BE2C (cell line): Measurements from ENCODE around the gene NTMT1.
A peak's percentile ranks its signal among the peaks of the same experiment; 100 is the strongest.
"Not testable (repeated sequence)": the region's sequence is repeated elsewhere in the genome, so short reads cannot be mapped to it uniquely, and the experiment has no call there.

Experiments
- DNase-seq: peaks from one replicate; pipeline ENCODE4 v3.0.0-alpha.2; 2020
- H3K27me3 ChIP-seq: fragments of 250-450 bp; sonication (Bioruptor Pico); 2 replicates; pipeline ENCODE4 v1.5.1; 2020; ENCODE audit warnings: mild to moderate bottlenecking
- H3K36me3 ChIP-seq: fragments of 250-450 bp; sonication (Bioruptor Pico); 2 replicates; pipeline ENCODE4 v1.5.1; 2020; ENCODE audit warnings: mild to moderate bottlenecking
- H3K4me1 ChIP-seq: fragments of 250-450 bp; sonication (Bioruptor Pico); 2 replicates; pipeline ENCODE4 v1.5.1; 2020
- H3K4me3 ChIP-seq: 2 replicates; pipeline ENCODE4 v1.5.1; 2011; ENCODE audit warnings: low read depth, low read length
- H3K9me3 ChIP-seq: fragments of 250-450 bp; sonication (Bioruptor Pico); 2 replicates; pipeline ENCODE4 v1.5.1; 2020
- TF ChIP-seq, protein P1 (sequence below): IDR thresholded peaks from 2 replicates; pipeline ENCODE4 v1.5.1; 2012; ENCODE audit warnings: mild to moderate bottlenecking, low read depth, low read length

Gene NTMT1

DNA sequence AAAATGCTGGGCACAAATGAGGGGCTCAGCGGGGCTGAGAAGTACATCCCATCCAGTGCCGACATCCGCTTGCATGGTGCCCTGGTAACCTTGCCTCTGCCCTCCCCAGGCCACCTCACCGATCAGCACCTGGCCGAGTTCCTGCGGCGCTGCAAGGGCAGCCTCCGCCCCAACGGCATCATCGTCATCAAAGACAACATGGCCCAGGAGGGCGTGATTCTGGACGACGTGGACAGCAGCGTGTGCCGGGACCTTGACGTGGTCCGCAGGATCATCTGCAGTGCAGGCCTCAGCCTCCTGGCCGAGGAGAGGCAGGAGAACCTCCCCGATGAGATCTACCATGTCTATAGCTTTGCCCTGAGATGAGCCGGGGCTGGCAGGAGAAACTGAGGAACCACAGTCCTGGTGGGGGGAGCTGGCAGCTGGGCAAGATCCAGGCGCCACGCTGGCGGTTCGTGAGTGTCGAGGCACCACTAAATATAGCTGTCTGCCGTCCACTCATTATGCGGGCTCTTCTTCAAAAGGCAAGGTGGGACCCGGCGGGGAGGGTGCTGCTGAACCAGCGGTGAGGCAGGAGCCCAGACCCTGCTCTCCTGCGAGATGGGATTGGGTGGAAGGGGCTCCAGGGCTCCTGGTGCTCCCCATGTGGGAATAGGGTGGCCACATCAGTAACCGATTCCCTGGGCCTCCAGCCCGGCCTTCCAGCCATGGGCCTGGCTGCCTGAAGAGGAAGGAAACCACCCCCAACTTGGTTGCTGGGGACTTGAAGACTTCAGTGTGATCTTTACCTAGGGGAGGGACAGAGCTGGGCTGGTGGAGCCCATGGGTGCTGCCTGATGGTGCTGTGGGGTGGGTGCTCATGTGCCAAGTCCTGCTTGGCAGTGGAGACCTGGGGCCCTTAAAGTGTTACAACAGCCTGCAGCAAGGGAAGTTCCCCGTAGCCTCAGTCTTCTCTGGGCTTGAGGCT lies 9.4 kb downstream of the NTMT1 start:
- TF ChIP-seq, protein P1, sequence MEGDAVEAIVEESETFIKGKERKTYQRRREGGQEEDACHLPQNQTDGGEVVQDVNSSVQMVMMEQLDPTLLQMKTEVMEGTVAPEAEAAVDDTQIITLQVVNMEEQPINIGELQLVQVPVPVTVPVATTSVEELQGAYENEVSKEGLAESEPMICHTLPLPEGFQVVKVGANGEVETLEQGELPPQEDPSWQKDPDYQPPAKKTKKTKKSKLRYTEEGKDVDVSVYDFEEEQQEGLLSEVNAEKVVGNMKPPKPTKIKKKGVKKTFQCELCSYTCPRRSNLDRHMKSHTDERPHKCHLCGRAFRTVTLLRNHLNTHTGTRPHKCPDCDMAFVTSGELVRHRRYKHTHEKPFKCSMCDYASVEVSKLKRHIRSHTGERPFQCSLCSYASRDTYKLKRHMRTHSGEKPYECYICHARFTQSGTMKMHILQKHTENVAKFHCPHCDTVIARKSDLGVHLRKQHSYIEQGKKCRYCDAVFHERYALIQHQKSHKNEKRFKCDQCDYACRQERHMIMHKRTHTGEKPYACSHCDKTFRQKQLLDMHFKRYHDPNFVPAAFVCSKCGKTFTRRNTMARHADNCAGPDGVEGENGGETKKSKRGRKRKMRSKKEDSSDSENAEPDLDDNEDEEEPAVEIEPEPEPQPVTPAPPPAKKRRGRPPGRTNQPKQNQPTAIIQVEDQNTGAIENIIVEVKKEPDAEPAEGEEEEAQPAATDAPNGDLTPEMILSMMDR = no peak
- peaks cover 82% of the 10 kb centered on the region for H3K36me3 ChIP-seq
- peaks cover 10% of the 10 kb centered on the region for H3K4me1 ChIP-seq
- H3K4me3 ChIP-seq = no peak overlapping the region
- no peak for DNase-seq
- no peaks in the 10 kb centered on the region for H3K9me3 ChIP-seq
- no peaks in the 10 kb centered on the region for H3K27me3 ChIP-seq

DNA sequence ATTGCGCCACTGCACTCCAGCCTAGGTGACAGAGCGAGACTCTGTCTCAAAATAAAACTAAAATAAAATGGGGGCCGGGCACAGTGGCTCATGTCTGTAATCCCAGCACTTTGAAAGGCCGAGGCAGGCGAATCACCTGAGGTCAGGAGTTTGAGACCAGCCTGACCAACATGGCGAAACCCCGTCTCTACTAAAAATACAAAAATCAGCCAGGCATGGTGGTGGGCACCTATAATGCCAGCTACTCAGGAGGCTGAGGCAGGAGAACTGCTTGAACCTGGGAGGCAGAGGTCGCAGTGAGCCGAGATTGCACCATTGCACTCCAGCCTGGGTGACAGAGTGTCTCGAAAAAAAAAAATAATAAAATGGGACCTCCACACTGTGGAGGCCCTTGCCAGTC lies 10.4 kb downstream of the NTMT1 start:
- not testable (repeated sequence) for H3K4me1 ChIP-seq, H3K9me3 ChIP-seq, H3K27me3 ChIP-seq, H3K4me3 ChIP-seq, DNase-seq
- peaks cover 73% of the 10 kb centered on the region for H3K36me3 ChIP-seq

DNA sequence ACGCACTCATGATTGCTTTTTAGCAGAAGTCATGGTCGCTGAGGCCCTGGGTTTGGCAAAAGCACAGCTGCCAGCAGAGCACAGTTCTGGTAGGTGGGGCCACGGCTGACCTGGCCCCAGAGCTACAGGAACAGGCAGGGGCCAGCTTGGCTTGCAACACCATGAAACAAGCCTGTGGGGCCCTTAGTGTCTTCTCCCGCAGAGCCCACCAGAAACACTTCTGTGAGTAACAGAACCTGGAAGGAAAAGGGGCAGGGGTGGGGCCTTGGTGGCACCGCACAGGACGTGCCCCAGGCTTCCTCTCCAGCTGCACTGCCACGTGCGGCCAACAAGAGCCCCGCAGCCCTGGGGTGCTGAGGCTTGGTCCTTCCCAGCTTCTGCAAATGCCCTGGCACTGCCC lies 11.1 kb downstream of the NTMT1 start:
- no peak overlapping the region for H3K4me3 ChIP-seq
- H3K9me3 ChIP-seq = no peaks in the 10 kb centered on the region
- H3K27me3 ChIP-seq = no peaks in the 10 kb centered on the region
- peaks cover 10% of the 10 kb centered on the region for H3K4me1 ChIP-seq
- TF ChIP-seq, protein P1 = no peak
- no peak for DNase-seq
- peaks cover 65% of the 10 kb centered on the region for H3K36me3 ChIP-seq

DNA sequence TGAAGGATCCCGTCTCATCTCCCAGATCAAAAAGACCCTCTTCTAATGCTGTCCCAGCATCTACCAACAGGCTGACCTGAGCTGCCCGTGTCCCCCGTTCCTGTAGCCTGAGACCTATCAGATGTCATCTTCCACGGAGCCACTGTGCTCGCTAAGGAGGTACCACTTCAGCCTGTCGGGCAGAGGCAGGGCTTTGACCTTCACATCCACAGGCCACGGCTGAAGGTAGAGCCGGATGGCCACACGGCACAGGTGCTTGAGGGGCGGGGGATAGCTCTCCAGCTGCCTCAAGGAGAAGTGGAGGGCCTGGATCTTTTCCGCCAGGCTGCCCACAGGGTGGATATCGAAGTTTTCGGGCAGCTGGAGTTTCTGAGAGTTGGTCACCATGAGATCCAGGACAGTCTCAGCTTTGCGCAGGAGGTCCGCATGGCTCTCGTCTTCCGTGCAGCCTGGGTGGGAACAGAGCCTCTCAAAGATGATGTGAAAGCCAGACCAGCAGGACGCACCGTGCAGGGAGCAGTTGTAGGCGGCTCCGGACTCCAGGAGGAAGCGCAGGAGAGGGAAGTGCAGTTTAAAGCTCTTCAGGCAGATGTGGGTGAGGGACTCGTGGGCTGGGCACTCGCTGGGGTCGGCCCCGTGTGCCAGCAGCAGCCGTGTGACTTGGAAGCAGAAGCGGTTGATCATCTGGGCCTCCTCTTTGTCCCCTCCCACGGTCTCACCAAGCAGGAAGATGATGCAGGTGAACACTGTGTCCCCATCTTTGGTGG lies 11.9 kb downstream of the NTMT1 start:
- no peak overlapping the region for H3K4me3 ChIP-seq
- DNase-seq = no peak
- TF ChIP-seq, protein P1 = no peak
- H3K4me1 ChIP-seq = peaks cover 10% of the 10 kb centered on the region
- no peaks in the 10 kb centered on the region for H3K27me3 ChIP-seq
- no peaks in the 10 kb centered on the region for H3K9me3 ChIP-seq
- H3K36me3 ChIP-seq = peaks cover 58% of the 10 kb centered on the region

DNA sequence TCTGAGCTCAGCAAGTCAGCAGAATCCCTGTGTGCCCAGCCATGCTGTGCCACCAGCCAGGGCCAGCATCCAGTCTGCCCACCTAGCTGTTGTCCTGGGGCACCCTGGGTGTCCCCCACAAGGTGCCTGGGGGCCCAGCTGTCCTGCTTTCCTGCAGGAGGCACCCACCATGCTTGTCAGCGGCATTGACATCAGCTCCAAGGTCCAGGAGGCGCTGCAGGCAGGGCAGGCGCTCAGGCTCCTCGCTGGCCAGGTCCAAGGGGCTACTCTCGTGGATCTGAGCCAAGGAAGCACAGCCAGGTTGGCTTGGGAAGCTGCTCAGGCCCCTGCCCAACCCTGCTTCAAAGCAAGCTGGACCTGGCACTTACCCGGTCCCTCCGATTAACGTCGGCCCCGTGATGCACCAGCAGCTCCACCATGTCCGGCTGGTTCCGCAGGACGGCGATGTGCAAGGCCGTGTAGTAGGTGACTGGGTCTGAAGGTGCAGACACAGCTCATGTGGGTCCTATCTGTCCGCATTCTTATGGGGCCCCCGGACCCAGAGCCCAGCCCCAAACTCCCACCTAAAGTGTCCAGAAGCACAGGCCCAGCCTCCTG lies 13.2 kb downstream of the NTMT1 start:
- peak overlapping the region; percentile 97 for H3K4me3 ChIP-seq
- no peaks in the 10 kb centered on the region for H3K9me3 ChIP-seq
- TF ChIP-seq, protein P1 = no peak
- H3K27me3 ChIP-seq = no peaks in the 10 kb centered on the region
- H3K36me3 ChIP-seq = peaks cover 45% of the 10 kb centered on the region
- DNase-seq = no peak
- peaks cover 10% of the 10 kb centered on the region for H3K4me1 ChIP-seq

DNA sequence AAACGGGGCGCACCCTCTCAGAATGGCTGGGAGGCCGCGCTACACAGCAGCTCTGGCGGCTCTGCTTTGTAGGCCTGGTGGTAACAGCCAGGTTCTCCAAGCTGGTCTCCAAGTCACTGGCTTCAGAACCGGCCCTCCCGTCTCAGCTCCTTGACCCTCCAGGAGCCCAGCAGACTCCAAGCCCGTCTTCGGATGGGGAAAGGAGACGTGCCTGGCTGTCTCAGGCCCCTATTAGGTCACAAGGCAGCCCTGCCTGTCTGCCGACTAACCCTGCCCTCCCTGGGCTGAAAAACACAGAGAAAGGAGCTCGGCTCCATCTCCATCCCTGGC lies 13.8 kb downstream of the NTMT1 start:
- no peak for DNase-seq
- peaks cover 10% of the 10 kb centered on the region for H3K4me1 ChIP-seq
- no peaks in the 10 kb centered on the region for H3K27me3 ChIP-seq
- peak overlapping the region; percentile 97 for H3K4me3 ChIP-seq
- TF ChIP-seq, protein P1 = no peak
- no peaks in the 10 kb centered on the region for H3K9me3 ChIP-seq
- H3K36me3 ChIP-seq = peaks cover 42% of the 10 kb centered on the region
